Adrenal gland (tissue), 5 donors: ENCODE results near the gene CADM1.

ENCODE experiments used
- CTCF ChIP-seq, 6 experiments: fragments of 450-650 bp in 4 of 6; fragments of 200-600 bp in 2 of 6; sonication (generic) in 1 of 6; IDR thresholded peaks; 1 replicate in 5 of 6; 2 replicates in 1 of 6; pipeline versions ENCODE4 v1.5.1 to v1.8.0; 2016 to 2021; ENCODE audit warnings: antibody characterized with exemption in 6 of 6, mild to moderate bottlenecking in 2 of 6, moderate library complexity in 1 of 6
- POLR2A ChIP-seq, 2 donors: fragments of 450-650 bp; IDR thresholded peaks; one replicate each; pipeline ENCODE4 v1.6.1; 2017; ENCODE audit warnings: antibody characterized with exemption in 2 of 2, mild to moderate bottlenecking in 2 of 2, moderate library complexity in 1 of 2
- donor health status: DM: no; HTN: no; CAD: no.

- TF ChIP-seq POLR2A (IDR thresholded peaks at IDR 0.05), result no peak
- TF ChIP-seq CTCF (IDR thresholded peaks at IDR 0.05), result no peak
Measured at GRCh38 chr11:115217726-115218311, 286.4 kb downstream of the CADM1 start.
